ENCODE results near the gene AQP5. TPM values are rescaled to one million over a fixed set of nuclear protein-coding genes. Genes with fewer than 3 reads are reported as not detected.

Gene AQP5
- polyA plus RNA-seq, 2 donors = 3.1 to 48.8 TPM

GRCh38 chr12:49953961-49954846 lies 7.5 kb upstream of the AQP5 start:
- Histone ChIP-seq H3K4me1 (ENCODE audit: control insufficient read depth in 2 of 2, insufficient read depth in 2 of 2, low read length in 1 of 2) (peaks cover 0 to 4% of the 10 kb centered on the region in 2 donors), H3K4me3 (ENCODE audit: low read depth in 1 of 2, low read length in 2 of 2) (no peak overlapping the region), H3K27ac (ENCODE audit: low read depth in 2 of 2, low read length in 1 of 2) (no peak overlapping the region), H3K36me3 (ENCODE audit: control insufficient read depth in 2 of 2, insufficient read depth in 2 of 2, low read length in 1 of 2) (no peaks in the 10 kb centered on the region), H3K9me3 (ENCODE audit: control insufficient read depth in 2 of 2, insufficient read depth in 1 of 2, low read depth in 1 of 2, low read length in 1 of 2) (no peaks in the 10 kb centered on the region), H3K27me3 (ENCODE audit: control insufficient read depth in 1 of 2, insufficient read depth in 2 of 2, low read length in 2 of 2) (peaks cover 0 to 7% of the 10 kb centered on the region in 2 donors)
- WGBS, 2 donors = 79 to 83% methylated on average over 21 of the region's 21 CpGs

GRCh38 chr12:49954863-49955830 lies 6.5 kb upstream of the AQP5 start:
- WGBS, 2 donors = 30 to 31% methylated on average over 51 to 53 of the region's 53 CpGs
- Histone ChIP-seq H3K27ac (ENCODE audit: low read depth in 2 of 2, low read length in 1 of 2) (no peak overlapping the region), H3K4me3 (ENCODE audit: low read depth in 1 of 2, low read length in 2 of 2) (no peak overlapping the region), H3K9me3 (ENCODE audit: control insufficient read depth in 2 of 2, insufficient read depth in 1 of 2, low read depth in 1 of 2, low read length in 1 of 2) (no peaks in the 10 kb centered on the region), H3K36me3 (ENCODE audit: control insufficient read depth in 2 of 2, insufficient read depth in 2 of 2, low read length in 1 of 2) (no peaks in the 10 kb centered on the region), H3K4me1 (ENCODE audit: control insufficient read depth in 2 of 2, insufficient read depth in 2 of 2, low read length in 1 of 2) (peaks cover 0 to 4% of the 10 kb centered on the region in 2 donors), H3K27me3 (ENCODE audit: control insufficient read depth in 1 of 2, insufficient read depth in 2 of 2, low read length in 2 of 2) (peaks cover 0 to 7% of the 10 kb centered on the region in 2 donors)

GRCh38 chr12:49955899-49956662 lies 5.6 kb upstream of the AQP5 start:
- Histone ChIP-seq H3K27ac (ENCODE audit: low read depth in 2 of 2, low read length in 1 of 2) (no peak overlapping the region), H3K27me3 (ENCODE audit: control insufficient read depth in 1 of 2, insufficient read depth in 2 of 2, low read length in 2 of 2) (peaks cover 0 to 7% of the 10 kb centered on the region in 2 donors), H3K4me1 (ENCODE audit: control insufficient read depth in 2 of 2, insufficient read depth in 2 of 2, low read length in 1 of 2) (peaks cover under 1 to 4% of the 10 kb centered on the region in 2 donors), H3K4me3 (ENCODE audit: low read depth in 1 of 2, low read length in 2 of 2) (no peak overlapping the region), H3K36me3 (ENCODE audit: control insufficient read depth in 2 of 2, insufficient read depth in 2 of 2, low read length in 1 of 2) (no peaks in the 10 kb centered on the region), H3K9me3 (ENCODE audit: control insufficient read depth in 2 of 2, insufficient read depth in 1 of 2, low read depth in 1 of 2, low read length in 1 of 2) (no peaks in the 10 kb centered on the region)
- 62 to 64% methylated on average over 13 of the region's 13 CpGs for WGBS, 2 donors

GRCh38 chr12:49956663-49957569 lies 4.8 kb upstream of the AQP5 start:
- H3K9me3 ChIP-seq (ENCODE audit: control insufficient read depth in 2 of 2, insufficient read depth in 1 of 2, low read depth in 1 of 2, low read length in 1 of 2) = no peaks in the 10 kb centered on the region
- H3K27ac ChIP-seq (ENCODE audit: low read depth in 2 of 2, low read length in 1 of 2) = no peak overlapping the region
- no peak overlapping the region for H3K4me3 ChIP-seq (ENCODE audit: low read depth in 1 of 2, low read length in 2 of 2)
- peaks cover 2 to 4% of the 10 kb centered on the region in 2 donors for H3K4me1 ChIP-seq (ENCODE audit: control insufficient read depth in 2 of 2, insufficient read depth in 2 of 2, low read length in 1 of 2)
- no peaks in the 10 kb centered on the region for H3K36me3 ChIP-seq (ENCODE audit: control insufficient read depth in 2 of 2, insufficient read depth in 2 of 2, low read length in 1 of 2)
- peaks cover 0 to 7% of the 10 kb centered on the region in 2 donors for H3K27me3 ChIP-seq (ENCODE audit: control insufficient read depth in 1 of 2, insufficient read depth in 2 of 2, low read length in 2 of 2)
- 72 to 76% methylated on average over 6 of the region's 6 CpGs for WGBS, 2 donors

- H3K27me3 ChIP-seq (ENCODE audit: control insufficient read depth in 1 of 2, insufficient read depth in 2 of 2, low read length in 2 of 2) = peaks cover 0 to 7% of the 10 kb centered on the region in 2 donors
- H3K9me3 ChIP-seq (ENCODE audit: control insufficient read depth in 2 of 2, insufficient read depth in 1 of 2, low read depth in 1 of 2, low read length in 1 of 2) = no peaks in the 10 kb centered on the region
- no peaks in the 10 kb centered on the region for H3K36me3 ChIP-seq (ENCODE audit: control insufficient read depth in 2 of 2, insufficient read depth in 2 of 2, low read length in 1 of 2)
- H3K4me3 ChIP-seq (ENCODE audit: low read depth in 1 of 2, low read length in 2 of 2) = no peak overlapping the region
- no peak overlapping the region for H3K27ac ChIP-seq (ENCODE audit: low read depth in 2 of 2, low read length in 1 of 2)
- peaks cover 4 to 5% of the 10 kb centered on the region in 2 donors for H3K4me1 ChIP-seq (ENCODE audit: control insufficient read depth in 2 of 2, insufficient read depth in 2 of 2, low read length in 1 of 2)
Measured at GRCh38 chr12:49957570-49957967, 4.1 kb upstream of the AQP5 start.

GRCh38 chr12:49959685-49960473 lies 1.8 kb upstream of the AQP5 start:
- H3K4me3 ChIP-seq (ENCODE audit: low read depth in 1 of 2, low read length in 2 of 2) = no peak overlapping the region
- H3K27ac ChIP-seq (ENCODE audit: low read depth in 2 of 2, low read length in 1 of 2) = no peak overlapping the region
- H3K27me3 ChIP-seq (ENCODE audit: control insufficient read depth in 1 of 2, insufficient read depth in 2 of 2, low read length in 2 of 2) = peaks cover 0 to 7% of the 10 kb centered on the region in 2 donors
- WGBS, 2 donors = 48 to 54% methylated on average over 11 of the region's 11 CpGs
- H3K4me1 ChIP-seq (ENCODE audit: control insufficient read depth in 2 of 2, insufficient read depth in 2 of 2, low read length in 1 of 2) = peaks cover 8 to 10% of the 10 kb centered on the region in 2 donors
- H3K9me3 ChIP-seq (ENCODE audit: control insufficient read depth in 2 of 2, insufficient read depth in 1 of 2, low read depth in 1 of 2, low read length in 1 of 2) = no peaks in the 10 kb centered on the region
- no peaks in the 10 kb centered on the region for H3K36me3 ChIP-seq (ENCODE audit: control insufficient read depth in 2 of 2, insufficient read depth in 2 of 2, low read length in 1 of 2)

GRCh38 chr12:49960474-49961110 lies 1.1 kb upstream of the AQP5 start:
- Histone ChIP-seq H3K27ac (ENCODE audit: low read depth in 2 of 2, low read length in 1 of 2) (no peak overlapping the region), H3K36me3 (ENCODE audit: control insufficient read depth in 2 of 2, insufficient read depth in 2 of 2, low read length in 1 of 2) (no peaks in the 10 kb centered on the region), H3K9me3 (ENCODE audit: control insufficient read depth in 2 of 2, insufficient read depth in 1 of 2, low read depth in 1 of 2, low read length in 1 of 2) (no peaks in the 10 kb centered on the region), H3K4me3 (ENCODE audit: low read depth in 1 of 2, low read length in 2 of 2) (no peak overlapping the region), H3K27me3 (ENCODE audit: control insufficient read depth in 1 of 2, insufficient read depth in 2 of 2, low read length in 2 of 2) (peaks cover 0 to 2% of the 10 kb centered on the region in 2 donors), H3K4me1 (ENCODE audit: control insufficient read depth in 2 of 2, insufficient read depth in 2 of 2, low read length in 1 of 2) (peaks cover 8 to 10% of the 10 kb centered on the region in 2 donors)
- WGBS, 2 donors = 32 to 42% methylated on average over 13 of the region's 13 CpGs

Data from esophagus (tissue), 2 donors.